Measurements from ENCODE around the gene IFRD2.
"Not testable (repeated sequence)": the region's sequence is repeated elsewhere in the genome, so short reads cannot be mapped to it uniquely, and the experiment has no call there.

IFRD2 gene

GRCh38 chr3:50288387-50289007 is 3.7 kb downstream of the IFRD2 start:
- H3K27ac ChIP-seq = no peak overlapping the region
- TF ChIP-seq ZFX (IDR thresholded peaks at IDR 0.05) (no peak), CTCF (conservative IDR thresholded peaks at IDR 0.05) (no peak)

GRCh38 chr3:50287262-50287661 is 5.0 kb downstream of the IFRD2 start:
- no peak overlapping the region for H3K27ac ChIP-seq

GRCh38 chr3:50286322-50287227 is 5.7 kb downstream of the IFRD2 start:
- TF ChIP-seq CTCF (conservative IDR thresholded peaks at IDR 0.05) = no peak
- no peak for TF ChIP-seq ZFX (IDR thresholded peaks at IDR 0.05)
- H3K27ac ChIP-seq = no peak overlapping the region

More at GRCh38 chr3:50287262-50287661, 5.0 kb downstream of the IFRD2 start:
- TF ChIP-seq ZFX (IDR thresholded peaks at IDR 0.05) (no peak), CTCF (conservative IDR thresholded peaks at IDR 0.05) (no peak)

- not testable (repeated sequence) for H3K27ac ChIP-seq
These were observed 8.1 kb downstream of the IFRD2 start for GRCh38 chr3:50284121-50284520.

GRCh38 chr3:50279255-50280016 is 12.8 kb downstream of the IFRD2 start:
- TF ChIP-seq ZFX (IDR thresholded peaks at IDR 0.05) (no peak), CTCF (conservative IDR thresholded peaks at IDR 0.05) (no peak)
- no peak overlapping the region for H3K27ac ChIP-seq

GRCh38 chr3:50278880-50279224 is 13.4 kb downstream of the IFRD2 start, which contains the start of gene LSMEM2:
TSS of gene LSMEM2 (plus strand) at chr3:50279087. CDS start at chr3:50279114, 27 bp downstream.
- TF ChIP-seq ZFX (IDR thresholded peaks at IDR 0.05) (no peak), CTCF (conservative IDR thresholded peaks at IDR 0.05) (no peak)
- no peak within 1 kb of the TSS for H3K27ac ChIP-seq

GRCh38 chr3:50278123-50278879 is 13.9 kb downstream of the IFRD2 start:
- H3K27ac ChIP-seq = no peak overlapping the region
- TF ChIP-seq CTCF (conservative IDR thresholded peaks at IDR 0.05) = no peak
- no peak for TF ChIP-seq ZFX (IDR thresholded peaks at IDR 0.05)
